GM19238 (cell line): ENCODE measurements around the gene TMEM87B.

Experiments
- DNase-seq: peaks from one replicate; pipeline ENCODE4 v3.0.0; 2011; ENCODE audit warnings: low spot score; ENCODE audit not compliant: insufficient read length

The TMEM87B gene

DNA sequence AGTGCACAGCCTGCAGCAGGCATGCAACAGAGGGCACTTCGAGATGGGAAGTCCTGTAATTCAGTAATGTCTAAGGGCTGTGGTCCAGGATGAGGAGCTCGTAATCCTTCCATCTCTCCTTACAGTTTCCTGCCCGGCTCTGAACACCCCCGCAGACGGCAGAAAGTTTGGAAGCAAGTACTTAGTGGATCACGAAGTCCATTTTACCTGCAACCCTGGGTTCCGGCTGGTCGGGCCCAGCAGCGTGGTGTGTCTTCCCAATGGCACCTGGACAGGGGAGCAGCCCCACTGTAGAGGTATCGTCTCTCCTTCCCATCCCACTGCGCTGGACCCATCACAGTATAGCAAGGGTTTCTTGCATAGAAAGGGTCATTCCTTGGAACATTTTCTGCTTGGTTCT is 109.8 kb downstream of the TMEM87B start:
- DNase-seq: no peak

DNA sequence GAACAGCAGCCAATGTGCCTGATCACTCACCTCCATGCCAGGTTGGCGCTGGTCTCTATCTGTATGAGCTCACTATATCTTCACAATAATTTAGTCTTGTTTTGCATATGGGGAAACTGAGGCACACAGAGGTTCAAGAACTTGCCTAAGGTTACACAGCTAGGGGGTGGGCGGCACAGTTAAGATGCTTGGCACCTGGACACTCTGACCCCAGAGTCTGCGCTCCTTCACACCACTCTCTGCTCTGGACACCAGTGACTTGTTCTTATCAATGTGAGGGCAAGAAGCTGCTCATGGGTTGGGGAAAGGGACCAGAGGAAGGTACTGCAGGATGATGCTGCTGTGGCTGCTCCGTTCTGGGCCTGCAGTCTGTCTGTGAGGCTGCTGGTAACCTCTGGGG is 110.2 kb downstream of the TMEM87B start:
- no peak for DNase-seq

DNA sequence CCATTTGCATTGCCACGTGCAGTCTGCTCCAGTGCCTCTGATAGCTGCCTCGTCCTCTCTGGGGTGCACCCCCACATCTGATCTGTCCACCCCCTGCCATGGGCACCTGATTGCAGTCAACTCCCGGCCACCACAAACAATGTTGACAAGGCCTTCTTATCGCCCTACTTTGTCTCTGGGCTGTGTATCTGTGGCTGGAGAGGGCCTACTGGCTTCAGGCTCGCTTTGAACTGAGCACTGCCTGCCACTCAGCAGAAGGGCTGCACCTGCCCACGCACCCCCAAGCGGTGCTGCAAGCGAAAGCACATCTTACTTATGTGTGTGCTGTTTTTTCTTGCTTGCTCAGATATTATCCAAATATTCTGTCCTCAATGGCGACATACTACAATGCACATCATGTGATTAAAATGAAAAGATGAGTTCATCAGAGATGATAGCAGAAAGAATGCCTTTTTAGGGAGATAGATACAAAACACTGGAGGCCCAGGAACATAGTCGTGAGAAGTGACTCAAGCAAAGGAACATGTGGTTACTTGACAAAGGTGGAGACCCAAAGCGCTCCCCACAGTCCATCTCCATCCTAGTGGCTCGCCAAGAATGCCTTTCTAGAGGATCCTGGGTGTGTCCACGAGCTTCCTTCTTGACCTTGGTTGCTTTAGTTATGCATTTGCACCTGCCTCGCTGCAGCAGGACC is 111.9 kb downstream of the TMEM87B start:
- DNase-seq: no peak

DNA sequence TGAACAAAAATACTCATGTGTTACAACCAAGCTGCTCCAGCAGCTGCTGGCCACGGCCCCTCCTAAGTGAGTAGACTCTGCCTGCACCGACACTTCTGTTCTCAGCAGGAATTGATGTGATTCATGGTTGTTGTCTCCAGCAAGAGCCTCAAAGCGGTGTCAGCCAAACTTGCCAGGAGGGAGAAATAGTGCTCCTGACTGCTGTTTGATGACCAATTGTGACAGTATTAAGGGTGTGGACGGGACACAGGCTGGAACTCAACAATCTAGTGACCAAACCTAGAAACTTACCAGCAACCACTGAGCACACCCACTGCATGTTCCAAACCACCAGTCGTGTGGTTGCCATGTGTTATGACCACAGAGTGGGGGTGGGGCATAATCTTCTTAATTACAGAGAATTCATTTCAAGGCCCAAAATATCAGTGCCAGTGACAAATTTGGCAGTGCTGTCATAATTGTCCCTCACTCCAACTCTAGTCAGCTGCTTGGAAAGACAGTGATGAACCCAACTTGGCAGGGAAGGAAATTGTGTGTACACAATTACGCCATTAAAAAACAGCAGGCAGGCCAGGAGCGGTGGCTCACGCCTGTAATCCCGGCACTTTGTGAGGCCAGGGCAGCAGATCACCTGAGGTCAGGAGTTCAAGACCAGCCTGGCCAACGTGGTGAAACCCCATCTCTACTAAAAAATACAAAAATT is 113.5 kb downstream of the TMEM87B start:
- no peak for DNase-seq
